Measurements from ENCODE around the gene LEFTY2.
"Not testable (repeated sequence)": the region's sequence is repeated elsewhere in the genome, so short reads cannot be mapped to it uniquely, and the experiment has no call there.

Gene LEFTY2

DNA sequence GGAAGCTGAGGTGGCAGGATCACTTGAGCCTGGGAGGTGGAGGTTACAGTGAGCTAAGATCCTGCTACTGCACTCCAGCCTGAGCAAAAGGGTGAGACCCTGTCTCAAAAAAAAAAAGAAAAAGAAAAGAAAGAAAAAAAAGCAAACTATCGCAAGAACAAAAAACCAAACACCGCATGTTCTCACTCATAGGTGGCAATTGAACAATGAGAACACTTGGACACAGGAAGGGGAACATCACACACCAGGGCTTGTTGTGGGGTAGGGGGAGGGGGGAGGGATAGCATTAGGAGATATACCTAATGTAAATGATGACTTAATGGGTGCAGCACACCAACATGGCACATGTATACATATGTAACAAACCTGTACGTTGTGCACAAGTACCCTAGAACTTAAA is 11.6 kb downstream of the LEFTY2 start:
- DNase-seq (ENCODE audit: low spot score): not testable (repeated sequence)

DNA sequence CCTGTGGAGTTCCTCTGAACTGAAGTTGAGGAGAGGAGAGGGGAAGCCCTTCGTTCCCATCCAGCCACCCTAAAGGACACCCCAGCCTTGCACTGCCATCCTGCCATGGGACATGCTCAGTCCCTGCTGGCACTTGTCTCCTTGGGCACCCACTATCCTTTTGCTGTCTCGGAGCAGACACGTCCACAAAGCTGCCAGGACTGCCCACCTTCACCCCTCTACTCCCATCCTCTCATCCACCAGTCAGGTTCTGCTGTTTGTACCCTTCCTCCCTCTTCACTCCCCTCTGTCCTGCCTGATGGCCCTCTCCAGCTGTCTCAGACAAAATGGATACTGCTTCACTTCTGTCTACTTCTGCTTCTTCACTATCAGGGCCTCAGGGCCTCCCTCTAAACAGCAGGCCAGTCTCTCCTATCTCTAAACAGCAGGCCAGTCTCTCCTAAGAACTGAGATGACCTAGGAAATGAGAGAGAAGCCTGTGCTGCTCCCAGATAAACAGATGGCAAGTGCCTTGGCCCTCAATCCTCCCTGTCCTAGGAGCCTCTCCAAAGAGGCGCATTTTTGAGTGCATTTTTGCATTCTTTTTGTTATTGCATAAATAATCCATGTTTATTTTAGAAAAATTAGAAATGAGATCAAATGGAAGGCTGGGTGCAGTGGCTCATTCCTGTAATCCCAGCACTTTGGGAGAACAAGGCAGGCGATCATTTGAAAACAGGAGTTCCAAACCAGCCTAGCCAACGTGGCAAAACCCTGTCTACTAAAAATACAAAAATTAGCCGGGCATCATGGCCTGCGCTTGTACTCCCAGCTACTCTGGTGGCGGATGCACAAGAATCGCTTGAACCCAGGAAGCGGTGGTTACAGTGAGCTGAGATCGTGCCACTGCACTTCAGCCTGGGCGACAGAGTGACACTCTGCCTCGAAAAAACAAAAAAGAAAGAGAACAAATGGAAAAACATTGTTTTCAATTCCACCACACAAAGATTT is 12.5 kb downstream of the LEFTY2 start:
- DNase-seq (ENCODE audit: low spot score): no peak

DNA sequence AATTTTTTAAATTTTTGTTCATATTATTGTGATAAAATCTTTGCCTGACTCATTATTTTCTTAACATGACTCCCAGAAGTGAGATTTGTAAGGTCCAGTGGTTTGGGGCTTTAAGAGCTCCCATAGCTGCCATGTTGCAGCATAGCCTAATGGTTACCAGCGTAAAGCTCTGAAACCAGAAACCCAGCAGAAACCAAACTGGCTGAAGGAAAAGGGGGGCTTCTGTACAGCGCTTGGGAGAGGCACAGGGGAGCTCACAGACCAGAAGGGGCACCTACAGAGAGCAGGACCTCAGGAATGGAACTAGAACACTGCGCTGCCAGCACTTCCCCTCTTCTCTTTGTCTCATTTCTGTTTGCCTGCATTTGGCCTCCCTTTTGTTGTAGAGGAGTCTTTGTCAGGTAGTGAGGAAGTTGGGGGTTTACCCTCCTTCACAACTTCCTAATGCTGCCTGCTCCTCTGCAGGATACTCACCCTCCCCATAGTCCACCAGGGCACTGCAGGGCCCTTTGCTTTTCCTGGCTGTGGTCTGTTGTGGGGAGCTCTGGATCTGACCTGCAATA is 14.4 kb downstream of the LEFTY2 start:
- DNase-seq (ENCODE audit: low spot score): no peak

DNA sequence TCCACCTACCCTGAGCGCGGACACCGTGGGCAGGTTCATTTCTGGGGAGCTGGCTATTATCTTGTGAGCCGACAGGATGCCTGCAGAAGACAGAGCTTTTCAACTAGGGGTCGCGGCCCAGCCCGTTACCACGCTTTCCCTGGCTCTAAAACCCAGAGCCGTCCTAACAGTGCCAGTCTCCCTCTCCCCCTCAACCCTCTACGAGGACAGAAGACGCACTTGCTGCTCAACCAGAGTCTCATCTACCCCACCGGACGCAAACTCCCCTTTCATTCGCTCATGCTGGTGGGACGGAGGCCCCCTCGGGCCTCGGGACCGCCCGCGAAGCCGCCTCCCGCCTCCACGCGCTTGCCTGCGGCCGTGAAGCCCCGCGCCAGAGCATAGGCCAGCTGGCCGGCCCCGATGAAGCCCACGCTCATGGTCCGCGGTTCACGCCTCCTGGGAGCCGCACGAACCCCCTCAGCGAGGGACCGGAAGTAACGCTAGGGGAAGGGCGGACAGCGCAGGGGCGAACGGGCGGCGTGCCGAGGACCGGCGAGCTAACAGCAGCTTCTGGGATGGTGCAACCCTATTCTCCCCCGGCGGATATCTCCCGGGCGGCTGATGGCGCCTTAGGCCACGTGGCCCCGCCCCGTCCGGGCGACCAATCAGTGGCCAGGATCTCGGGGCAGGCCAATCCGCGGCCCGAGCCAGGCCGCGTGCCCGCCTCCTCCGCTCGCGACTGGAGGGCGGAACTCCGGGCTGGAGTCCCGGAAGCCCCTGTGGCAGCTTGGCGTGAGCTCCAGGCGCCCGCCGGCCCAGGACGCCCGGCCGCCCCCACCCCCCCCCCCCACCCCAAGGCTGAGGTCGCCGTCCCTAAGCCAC is 17.1 kb downstream of the LEFTY2 start, which contains the start of gene PYCR2:
TSS of gene PYCR2 (minus strand) at position 559 of the 864 bp plus-strand sequence. CDS start at position 419, 140 bp downstream.
- peak; percentile 100 for DNase-seq (ENCODE audit: low spot score)

DNA sequence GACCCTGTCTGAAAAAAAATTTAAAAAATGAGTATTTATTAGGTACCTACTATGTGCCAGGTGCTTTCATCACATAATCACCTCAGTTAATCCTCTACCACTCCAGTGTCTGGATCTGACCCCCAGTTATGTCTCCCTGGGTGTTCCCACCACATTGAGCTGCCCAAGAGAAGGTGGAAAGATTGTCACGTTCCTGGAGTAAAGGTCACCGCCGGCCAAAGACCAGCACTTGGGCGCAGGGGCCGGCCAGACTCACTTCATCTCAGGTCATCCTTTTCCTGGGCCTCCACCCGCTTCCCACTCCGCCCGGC is 17.7 kb downstream of the LEFTY2 start:
- peak; percentile 41 for DNase-seq (ENCODE audit: low spot score)

DNA sequence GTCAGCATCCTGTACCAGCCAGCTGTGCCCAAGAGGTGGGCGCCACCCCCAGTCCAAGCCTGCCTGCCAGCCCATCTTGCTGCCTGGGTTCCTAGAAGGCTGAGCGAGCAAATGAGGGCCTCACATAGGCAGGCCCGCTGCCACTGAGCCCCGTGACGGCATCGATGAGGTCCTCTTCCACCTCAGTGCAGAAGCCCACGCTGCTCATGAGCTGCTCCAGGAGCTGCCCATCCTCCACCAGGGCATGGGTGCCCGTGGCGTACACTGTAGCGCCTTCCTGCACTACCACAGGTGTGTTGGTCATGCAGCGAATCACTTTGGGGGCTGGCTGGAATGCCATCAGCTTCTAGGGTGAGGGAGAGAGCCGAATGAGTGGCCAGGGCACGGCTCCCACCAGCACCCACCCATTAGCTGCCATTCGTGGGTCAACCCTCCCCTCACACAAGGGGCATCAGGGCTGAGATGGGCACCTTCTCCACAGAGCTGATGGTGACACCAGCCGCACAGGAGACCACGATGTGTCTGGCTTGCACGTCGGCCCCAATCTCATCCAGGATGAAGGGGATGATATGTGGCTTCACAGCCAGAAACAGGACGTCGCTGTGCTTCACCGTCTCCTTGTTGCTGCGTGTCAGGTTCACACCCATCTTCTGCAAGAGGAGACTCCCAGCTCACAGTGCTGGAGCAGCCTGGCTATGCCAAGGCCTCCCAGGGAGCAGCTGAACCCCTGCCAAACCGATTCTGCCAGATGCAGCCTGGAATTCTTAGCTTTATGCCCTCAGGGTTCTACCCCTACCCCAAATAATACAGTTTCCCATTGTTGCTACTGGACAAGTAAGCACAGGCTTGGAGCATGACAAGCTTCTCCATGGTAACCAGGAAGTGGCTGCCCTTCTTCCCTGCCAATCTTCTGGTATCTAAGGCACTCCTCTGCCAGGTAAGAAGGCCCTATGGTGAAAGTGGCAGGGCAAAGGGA is 19.0 kb downstream of the LEFTY2 start:
- DNase-seq (ENCODE audit: low spot score): no peak

DNA sequence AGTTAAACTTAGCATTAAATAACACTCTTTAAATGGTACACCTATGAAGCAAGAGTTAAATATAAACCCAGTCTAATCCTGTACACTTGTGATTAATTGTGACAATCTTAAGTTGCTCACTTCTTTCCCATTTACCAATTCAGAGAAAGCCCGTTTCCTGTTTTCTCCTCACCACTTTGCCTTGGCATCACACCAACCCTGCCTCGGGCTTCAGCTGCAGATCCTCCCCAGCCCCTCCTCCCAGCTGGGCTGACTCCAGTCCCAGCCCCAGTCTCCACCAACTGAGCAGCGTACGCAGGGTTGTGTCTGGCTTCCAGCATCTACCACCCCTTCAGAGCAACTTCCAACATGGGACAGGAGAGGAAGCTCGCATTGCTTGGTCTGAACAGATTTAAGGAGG is 21.1 kb downstream of the LEFTY2 start:
- DNase-seq (ENCODE audit: low spot score): peak; percentile 79

DNA sequence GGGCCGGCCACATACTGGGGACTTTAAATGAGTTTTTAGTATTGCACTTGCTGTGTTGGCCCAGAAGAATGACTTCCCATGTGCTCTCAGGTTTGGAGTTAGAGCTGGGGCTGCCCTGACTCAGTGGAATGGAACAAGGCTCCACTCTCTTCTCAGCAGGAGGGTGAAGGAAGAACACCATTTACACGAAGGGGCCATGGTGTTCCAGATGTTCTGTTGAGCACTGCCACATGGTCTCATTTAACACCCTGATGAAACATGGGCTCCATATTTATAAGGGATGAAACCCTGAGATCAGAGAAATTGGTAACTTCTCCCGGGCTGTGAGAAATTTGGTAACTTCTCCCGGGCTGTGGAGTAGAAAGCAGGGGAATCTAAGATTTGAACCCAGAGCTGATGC is 22.7 kb downstream of the LEFTY2 start:
- no peak for DNase-seq (ENCODE audit: low spot score)

DNA sequence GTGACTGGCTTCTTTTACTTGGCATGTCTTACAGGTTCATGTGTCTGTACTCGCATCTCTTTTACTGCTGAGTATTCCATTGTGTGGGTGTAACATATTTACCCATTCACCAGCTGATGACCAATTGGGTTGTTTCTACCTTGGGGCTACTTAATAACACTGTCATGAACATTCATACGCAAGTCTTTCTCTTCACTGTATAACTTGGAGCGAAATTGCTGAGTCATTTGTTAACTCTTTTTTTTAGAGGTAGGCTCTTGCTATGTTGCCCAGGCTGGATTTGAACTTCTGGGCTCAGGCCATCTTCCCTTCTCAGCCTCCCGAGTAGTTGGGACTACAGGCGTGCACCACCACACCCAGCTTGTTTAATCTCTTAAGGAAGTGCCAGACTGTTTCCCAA is 23.5 kb downstream of the LEFTY2 start:
- no peak for DNase-seq (ENCODE audit: low spot score)

DNA sequence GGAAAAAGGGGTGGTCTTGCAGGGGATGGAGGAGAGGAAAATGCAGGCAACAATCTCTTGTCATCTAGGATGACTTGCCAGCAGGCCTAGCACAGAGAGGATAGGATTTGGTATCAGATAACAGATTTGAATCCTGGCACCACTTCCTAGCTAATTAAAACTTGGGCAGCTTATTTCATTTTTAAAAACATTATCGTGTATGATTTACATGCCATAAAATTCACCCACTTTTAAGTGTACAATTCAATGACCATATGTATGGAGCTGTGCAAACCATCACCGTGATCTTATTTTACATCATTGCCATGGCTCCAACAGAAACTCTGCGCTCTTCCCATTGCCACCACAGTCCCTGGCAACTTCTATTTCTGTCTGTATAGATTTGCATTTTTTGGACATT is 23.9 kb downstream of the LEFTY2 start:
- DNase-seq (ENCODE audit: low spot score): no peak

DNA sequence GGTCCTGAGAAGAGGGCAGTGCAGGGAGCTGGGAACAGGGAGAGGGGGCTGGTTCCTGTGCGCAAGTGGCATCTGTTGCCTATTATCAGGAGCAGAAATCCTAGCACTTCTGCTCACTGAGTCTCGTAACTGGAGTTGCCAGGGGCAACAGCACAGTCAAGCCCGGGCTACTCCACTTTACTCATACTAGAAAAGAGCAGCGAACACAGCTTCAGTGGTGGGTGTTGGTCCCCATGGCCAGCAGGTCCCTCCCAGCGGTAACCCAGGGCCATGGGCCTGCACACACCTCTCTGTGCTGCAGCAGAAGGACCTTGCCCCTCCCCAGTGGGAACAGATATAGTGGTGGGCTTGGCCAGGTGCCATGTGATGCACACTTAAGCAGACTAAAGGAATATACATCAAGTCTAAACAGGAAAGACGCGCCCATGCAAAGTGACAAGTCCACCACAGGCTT is 25.5 kb downstream of the LEFTY2 start:
- no peak for DNase-seq (ENCODE audit: low spot score)

DNA sequence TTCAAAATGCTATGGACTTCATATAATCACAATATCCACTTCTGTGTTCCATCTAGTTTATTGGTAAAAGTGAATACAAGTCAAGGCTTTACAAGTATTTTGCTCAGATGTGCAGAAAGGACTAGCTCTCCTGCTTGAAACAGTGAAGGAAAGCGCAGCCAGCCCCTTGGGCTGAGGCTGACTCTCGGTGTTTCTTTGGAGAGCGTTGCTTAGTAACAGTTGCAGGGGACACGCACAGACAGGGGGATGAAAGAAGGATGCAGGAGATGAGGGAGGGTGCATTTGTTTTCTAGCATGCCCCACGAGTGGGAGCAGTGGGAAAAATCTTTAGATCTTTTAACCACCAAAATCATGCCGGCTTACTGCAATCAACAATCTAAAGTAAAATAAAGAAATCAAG is 26.1 kb downstream of the LEFTY2 start:
- no peak for DNase-seq (ENCODE audit: low spot score)

DNA sequence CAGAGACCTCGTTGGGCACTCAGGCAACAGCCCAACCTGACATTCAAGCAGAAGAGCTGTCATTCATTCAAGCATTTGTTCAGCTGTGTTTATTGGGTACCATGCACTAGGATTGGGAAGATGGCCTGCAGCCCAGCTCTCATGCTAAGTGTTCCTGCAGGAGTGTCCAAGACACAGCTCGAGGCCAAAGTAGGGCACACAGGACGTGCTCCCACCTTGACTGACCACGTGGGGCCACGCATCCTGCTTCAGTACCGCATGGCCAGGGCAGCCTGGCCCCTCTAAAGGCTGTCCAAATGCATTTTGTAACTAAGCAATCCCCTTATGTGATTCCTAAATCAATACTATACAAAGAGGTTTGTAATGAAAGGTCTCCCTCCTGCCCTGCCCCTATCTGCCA is 26.6 kb downstream of the LEFTY2 start:
- no peak for DNase-seq (ENCODE audit: low spot score)

DNA sequence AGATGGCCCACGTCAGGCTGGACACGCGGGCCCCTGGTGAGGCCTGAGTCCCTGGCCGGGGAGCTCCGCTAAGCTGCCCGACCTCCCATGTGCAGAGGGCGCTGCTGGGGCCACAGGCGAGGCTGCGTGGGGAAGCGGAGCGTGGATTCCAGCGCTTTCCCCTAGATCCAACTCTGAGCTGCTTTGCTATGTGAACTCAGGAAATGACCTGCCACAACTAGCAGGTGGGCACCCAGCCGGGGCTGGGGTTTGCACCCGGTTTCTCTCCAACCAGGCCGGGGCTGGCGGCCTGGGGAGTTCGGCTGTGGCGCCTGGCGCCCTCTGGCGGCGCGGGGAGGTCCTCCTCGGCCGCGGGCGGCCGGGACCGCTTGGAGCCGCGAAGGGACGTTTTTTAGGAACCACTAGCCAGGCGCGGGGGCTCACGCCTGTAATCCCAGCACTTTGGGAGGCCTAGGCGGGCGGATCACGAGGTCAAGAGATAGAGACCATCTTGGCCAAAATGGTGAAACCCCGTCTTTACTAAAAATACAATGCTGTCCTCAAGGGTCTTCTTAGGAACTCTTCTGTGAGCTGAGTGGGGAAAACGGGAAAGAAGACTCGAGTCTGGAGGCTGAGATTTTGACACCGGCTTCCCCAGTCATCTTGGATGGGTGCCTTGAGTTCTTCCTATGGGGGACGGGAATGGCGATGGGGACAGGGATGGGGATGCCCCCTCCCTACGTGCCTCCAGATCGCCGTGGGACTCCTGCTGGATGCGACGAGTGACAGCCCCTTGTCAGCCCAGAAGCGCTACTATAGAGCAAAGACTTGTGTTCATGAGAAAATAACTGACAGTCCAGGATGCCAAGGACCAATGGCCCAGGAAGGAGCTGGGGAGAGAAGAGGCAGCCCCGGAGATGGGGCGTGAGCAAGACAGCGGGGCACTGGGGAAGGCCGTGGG is 29.6 kb downstream of the LEFTY2 start:
- DNase-seq (ENCODE audit: low spot score): peak; percentile 90

DNA sequence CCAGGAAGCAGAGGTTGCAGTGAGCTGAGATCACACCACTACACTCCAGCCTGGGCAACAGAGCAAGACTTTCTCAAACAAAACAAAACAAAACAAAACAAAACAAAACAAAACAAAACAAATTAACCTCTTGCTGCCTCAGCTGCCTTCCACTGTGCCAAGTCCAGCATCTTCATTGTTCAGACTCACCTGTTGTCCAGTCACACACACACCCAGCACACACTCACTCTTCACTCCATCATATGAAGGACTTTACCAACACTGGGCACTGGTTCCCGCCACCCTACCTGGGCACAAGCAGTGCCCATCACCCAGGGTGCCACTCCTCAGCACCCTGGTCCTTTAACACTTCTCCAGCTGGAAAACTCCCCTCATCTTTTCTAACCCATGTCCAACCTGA is 31.5 kb downstream of the LEFTY2 start:
- DNase-seq (ENCODE audit: low spot score): no peak

DNA sequence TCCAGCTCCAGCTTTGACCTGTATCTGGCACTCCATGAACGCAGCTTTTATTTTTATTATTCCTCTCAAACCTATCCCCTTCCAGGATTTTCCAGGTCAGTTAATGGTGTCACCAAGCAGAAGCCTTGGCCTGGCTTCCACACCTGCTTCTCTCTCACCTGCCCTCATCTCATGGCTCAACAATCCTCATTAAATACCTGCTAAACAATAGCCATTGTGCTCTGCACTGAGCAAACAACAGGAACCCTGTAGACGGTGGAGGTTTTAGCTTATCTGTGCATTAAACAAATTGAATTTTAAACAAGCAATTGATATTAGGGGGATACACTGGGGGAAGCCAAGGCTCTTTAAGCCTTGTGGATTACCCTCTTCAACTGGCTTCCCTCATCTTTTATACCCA is 32.2 kb downstream of the LEFTY2 start:
- no peak for DNase-seq (ENCODE audit: low spot score)

DNA sequence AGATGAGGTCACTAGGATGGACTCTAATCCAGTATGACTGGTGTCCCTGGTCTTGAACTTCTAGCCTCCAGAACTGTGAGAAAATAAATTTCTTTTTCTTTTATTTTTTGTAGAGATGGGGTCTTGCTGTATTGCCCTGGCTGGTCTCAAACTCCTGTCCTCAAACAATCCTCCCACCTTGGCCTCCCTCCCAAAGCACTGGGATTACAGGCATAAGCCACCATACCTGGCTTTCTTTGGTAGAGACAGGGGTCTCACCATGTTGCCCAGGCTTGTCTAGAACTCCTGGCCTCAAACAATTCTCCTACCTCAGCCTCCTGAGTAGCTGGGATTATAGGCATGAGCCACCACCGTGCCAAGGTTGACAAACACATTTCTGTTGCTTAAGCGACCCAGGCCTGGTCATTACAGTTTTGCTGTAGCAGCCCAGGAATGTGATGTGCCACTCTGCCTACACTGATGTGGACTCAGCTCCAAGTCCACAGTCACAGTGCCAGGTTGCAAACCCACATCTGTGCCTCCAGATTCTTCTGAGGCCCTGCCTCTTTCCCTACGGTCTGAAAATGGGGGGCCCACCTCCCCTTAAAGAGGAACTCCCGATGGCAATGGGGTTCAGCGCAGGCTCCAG is 32.9 kb downstream of the LEFTY2 start:
- DNase-seq (ENCODE audit: low spot score): no peak

DNA sequence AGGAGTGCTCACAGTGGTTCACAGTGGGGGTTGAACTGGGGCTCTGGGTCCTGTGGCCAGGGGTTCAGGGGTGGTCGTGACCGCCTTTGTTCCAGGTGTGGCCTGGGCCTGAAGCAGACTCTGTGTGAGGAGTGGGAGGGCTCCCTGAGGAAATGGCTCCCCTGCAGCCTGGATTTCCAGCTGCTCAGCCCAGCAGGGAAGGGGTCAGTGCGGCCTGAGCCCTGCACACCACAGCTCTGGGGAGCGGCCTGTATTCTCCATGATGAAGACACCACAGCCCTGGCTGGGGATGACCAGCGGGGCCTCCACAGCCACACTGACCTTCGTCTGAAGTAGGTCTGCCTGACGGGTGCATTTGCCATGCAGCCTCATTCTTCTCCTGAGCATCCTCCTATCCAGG is 33.7 kb downstream of the LEFTY2 start:
- no peak for DNase-seq (ENCODE audit: low spot score)

DNA sequence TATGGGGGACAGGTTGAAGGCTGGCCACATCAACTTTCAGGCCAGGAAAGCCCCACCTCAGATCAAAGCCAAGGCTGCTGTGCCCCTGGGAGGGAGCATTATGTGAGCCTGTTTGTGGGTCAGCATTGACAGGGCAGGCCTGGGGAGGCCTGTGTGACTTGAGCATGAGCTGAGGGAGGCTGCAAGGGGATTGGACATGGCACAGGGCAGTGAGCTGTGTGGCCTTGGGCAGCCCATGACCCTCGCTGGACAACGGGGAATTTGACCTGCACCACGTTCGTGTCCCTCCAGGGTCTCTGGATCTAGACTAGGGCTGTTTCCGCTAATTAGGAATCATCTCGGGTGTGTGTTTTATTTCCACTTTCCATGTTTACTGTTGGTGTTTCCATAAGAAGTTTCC is 34.6 kb downstream of the LEFTY2 start:
- DNase-seq (ENCODE audit: low spot score): no peak

DNA sequence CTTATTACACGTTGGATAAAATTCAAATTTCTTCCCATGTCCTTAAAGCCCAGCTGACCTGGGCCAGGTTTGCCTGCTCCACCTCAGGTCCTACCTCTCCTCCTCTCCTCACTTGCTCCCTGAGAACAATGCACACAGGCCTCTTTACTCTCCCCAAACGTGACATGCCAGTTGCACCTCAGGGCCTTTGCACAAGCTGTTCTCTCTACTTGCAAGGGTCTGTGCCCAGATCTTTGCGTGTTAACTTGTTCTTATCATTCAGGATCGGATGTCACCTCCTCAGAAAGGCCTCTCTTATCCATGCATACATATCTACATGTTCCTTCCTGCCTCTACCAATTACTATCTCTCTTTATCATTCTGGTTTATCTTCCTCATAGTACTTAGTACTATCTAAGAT is 37.4 kb downstream of the LEFTY2 start:
- no peak for DNase-seq (ENCODE audit: low spot score)
